ENCODE data around the gene TUBGCP3. TPM values are rescaled to one million over a fixed set of nuclear protein-coding genes. Genes with fewer than 3 reads are reported as not detected.

The TUBGCP3 gene
- total and polyA plus RNA-seq, 9 of the 15 experiments (the other 6 are each of a cell fraction or from before 2014, with no cell fraction given) = 3.0 to 24.8 (median 15.2) TPM

DNA sequence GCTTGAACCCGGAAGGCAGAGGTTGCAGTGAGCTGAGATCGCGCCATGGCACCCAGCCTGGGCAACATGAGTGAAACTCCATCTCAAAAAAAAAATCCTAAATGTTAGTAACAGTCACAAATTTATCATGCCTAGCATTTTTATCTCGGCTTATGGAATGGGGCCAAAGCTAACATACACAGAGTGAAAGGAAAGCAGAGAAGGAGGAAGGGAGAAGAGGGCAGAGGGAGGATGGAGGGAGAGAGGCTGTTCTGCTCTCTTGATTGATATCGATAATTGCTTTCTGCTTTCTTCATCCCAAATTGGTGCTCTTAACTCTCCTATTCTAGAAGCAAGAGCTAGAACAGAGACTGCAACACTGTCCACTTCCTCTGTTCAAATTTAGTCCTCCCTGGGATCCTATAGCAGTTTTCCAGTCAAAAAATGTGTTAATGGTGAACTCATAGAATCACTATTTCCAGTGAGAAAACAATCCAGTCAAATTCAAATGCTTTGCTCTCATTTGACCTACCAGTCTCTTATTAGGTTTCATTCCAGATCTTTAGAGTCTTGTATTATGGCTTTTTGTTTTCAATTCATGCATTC is 15.8 kb upstream of the TUBGCP3 start:
- H3K4me2 ChIP-seq (ENCODE audit: insufficient read depth, low read length) = no peak overlapping the region
- ChIA-PET CTCF (ENCODE audit: low intra/inter-chr PET ratio) (no interaction called here), POLR2A (interaction anchor here (1.0 to 1.1 kb wide), 2 partner anchors 30 to 149 kb away, joined by 3 read pairs; no protein-coding TSS in a partner anchor)
- no peaks in the 10 kb centered on the region for H3K9me3 ChIP-seq (replicated peaks; ENCODE audit: control insufficient read depth, insufficient read depth, low read depth, low read length)
- DNase-seq (ENCODE audit: extremely low read depth in 1 of 4, low spot score in 3 of 4) = no peak
- H3K79me2 ChIP-seq (ENCODE audit: control insufficient read depth, insufficient read depth, low read length) = no peaks in the 10 kb centered on the region
- peaks cover 8 to 14% of the 10 kb centered on the region in 2 experiments; a peak in 4 of 5 replicates for H3K27me3 ChIP-seq (ENCODE audit: control insufficient read depth in 2 of 2, insufficient read depth in 2 of 2, low read length in 2 of 2)
- H3K4me3 ChIP-seq = no peak overlapping the region
- H3K9me1 ChIP-seq (ENCODE audit: control insufficient read depth, insufficient read depth, low read length) = no peaks in the 10 kb centered on the region
- no peak overlapping the region for H3K9ac ChIP-seq (ENCODE audit: insufficient read depth in 1 of 2, low read depth in 2 of 2, low read length in 2 of 2)
- no peak overlapping the region for H3K27ac ChIP-seq (ENCODE audit: extremely low read depth, low read depth, low read length)
- no peak overlapping the region for H2AFZ ChIP-seq (ENCODE audit: low read depth, low read length)
- no peaks in the 10 kb centered on the region for H3K36me3 ChIP-seq (ENCODE audit: control insufficient read depth, insufficient read depth, low read length)
- in situ Hi-C loops (cut with MboI) (loop anchor here (25.0 kb wide), 1 partner anchor 1116 kb away; no protein-coding TSS in a partner anchor), intact Hi-C loops (cut with micrococcal nuclease) (loop anchor here (10.0 kb wide), 1 partner anchor 1129 kb away; no protein-coding TSS in a partner anchor)
- H3K4me1 ChIP-seq (replicated peaks in 1 of 2; ENCODE audit: control insufficient read depth in 2 of 2, insufficient read depth in 2 of 2, low read length in 2 of 2) = peaks cover 0 to 5% of the 10 kb centered on the region in 2 experiments; a peak in 1 of 5 replicates
- WGBS (ENCODE audit: insufficient coverage, low coverage, missing lambda C conversion rate) = 26% methylated on average over 5 of the region's 5 CpGs
- TF ChIP-seq, protein P1, sequence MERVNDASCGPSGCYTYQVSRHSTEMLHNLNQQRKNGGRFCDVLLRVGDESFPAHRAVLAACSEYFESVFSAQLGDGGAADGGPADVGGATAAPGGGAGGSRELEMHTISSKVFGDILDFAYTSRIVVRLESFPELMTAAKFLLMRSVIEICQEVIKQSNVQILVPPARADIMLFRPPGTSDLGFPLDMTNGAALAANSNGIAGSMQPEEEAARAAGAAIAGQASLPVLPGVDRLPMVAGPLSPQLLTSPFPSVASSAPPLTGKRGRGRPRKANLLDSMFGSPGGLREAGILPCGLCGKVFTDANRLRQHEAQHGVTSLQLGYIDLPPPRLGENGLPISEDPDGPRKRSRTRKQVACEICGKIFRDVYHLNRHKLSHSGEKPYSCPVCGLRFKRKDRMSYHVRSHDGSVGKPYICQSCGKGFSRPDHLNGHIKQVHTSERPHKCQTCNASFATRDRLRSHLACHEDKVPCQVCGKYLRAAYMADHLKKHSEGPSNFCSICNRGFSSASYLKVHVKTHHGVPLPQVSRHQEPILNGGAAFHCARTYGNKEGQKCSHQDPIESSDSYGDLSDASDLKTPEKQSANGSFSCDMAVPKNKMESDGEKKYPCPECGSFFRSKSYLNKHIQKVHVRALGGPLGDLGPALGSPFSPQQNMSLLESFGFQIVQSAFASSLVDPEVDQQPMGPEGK (CRISPR knock-in tag; IDR thresholded peaks at IDR 0.05; ENCODE audit: borderline replicate concordance) = no peak
- TF ChIP-seq CHCHD3 (CRISPR knock-in tag; IDR thresholded peaks at IDR 0.05) (no peak), TCFL5 (CRISPR knock-in tag; conservative IDR thresholded peaks at IDR 0.05) (no peak), RBM17 (IDR thresholded peaks at IDR 0.05; ENCODE audit: borderline replicate concordance, low read depth, low read length) (no peak), CREM (IDR thresholded peaks at IDR 0.05; ENCODE audit: low read depth) (no peak), NFRKB (IDR thresholded peaks at IDR 0.05; ENCODE audit: low read depth) (no peak)
- TF ChIP-seq, protein P2, sequence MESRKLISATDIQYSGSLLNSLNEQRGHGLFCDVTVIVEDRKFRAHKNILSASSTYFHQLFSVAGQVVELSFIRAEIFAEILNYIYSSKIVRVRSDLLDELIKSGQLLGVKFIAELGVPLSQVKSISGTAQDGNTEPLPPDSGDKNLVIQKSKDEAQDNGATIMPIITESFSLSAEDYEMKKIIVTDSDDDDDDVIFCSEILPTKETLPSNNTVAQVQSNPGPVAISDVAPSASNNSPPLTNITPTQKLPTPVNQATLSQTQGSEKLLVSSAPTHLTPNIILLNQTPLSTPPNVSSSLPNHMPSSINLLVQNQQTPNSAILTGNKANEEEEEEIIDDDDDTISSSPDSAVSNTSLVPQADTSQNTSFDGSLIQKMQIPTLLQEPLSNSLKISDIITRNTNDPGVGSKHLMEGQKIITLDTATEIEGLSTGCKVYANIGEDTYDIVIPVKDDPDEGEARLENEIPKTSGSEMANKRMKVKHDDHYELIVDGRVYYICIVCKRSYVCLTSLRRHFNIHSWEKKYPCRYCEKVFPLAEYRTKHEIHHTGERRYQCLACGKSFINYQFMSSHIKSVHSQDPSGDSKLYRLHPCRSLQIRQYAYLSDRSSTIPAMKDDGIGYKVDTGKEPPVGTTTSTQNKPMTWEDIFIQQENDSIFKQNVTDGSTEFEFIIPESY (CRISPR knock-in tag; IDR thresholded peaks at IDR 0.05) = no peak
- BruUV-seq (replicated peaks) = no TSS peak
- no peaks in the 10 kb centered on the region for H4K20me1 ChIP-seq (replicated peaks; ENCODE audit: control insufficient read depth, insufficient read depth, low read length)
- FAIRE-seq = no peak
- no peak for ATAC-seq
